GM12873 (cell line): ENCODE results near the gene EIF6.

Source experiments
- TF ChIP-seq, protein P1 (sequence below): IDR thresholded peaks from 2 replicates; pipeline ENCODE4 v1.5.1; 2012; ENCODE audit warnings: low read depth, mild to moderate bottlenecking, moderate library complexity, low read length, control low read depth; ENCODE audit not compliant: insufficient read depth; ENCODE audit errors: missing control alignments

Gene EIF6

DNA sequence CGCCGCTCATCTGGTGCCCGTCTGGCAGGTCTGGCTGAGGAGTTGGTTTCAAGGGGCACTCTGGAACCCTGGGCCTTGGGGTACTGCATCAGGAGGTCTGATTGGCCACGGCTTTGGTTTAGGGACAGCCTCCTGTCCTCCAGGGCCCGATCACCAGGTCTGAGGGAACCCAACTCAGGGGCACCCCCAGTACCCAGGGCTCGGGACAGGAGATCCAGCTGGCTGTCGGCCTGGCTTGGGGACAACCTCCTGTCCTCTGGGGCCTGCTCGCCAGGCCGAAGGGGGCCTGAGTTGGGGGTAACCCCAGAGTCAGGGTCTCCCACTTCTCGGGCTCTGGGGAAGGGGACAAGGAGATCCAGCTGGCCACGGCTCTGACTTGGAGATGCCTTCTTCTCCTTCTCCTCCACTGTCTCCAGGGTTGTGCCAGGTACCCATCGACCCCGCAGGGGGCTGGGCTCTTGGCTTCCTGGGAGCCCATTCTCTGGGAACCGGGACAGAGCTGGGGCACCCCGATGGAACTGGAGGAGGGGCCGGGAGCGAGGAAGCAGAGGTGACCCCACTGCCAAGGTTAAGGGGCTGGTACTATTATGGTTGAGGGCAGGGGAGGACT lies 2.4 kb upstream of the EIF6 start:
- TF ChIP-seq, protein P1, sequence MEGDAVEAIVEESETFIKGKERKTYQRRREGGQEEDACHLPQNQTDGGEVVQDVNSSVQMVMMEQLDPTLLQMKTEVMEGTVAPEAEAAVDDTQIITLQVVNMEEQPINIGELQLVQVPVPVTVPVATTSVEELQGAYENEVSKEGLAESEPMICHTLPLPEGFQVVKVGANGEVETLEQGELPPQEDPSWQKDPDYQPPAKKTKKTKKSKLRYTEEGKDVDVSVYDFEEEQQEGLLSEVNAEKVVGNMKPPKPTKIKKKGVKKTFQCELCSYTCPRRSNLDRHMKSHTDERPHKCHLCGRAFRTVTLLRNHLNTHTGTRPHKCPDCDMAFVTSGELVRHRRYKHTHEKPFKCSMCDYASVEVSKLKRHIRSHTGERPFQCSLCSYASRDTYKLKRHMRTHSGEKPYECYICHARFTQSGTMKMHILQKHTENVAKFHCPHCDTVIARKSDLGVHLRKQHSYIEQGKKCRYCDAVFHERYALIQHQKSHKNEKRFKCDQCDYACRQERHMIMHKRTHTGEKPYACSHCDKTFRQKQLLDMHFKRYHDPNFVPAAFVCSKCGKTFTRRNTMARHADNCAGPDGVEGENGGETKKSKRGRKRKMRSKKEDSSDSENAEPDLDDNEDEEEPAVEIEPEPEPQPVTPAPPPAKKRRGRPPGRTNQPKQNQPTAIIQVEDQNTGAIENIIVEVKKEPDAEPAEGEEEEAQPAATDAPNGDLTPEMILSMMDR: no peak

DNA sequence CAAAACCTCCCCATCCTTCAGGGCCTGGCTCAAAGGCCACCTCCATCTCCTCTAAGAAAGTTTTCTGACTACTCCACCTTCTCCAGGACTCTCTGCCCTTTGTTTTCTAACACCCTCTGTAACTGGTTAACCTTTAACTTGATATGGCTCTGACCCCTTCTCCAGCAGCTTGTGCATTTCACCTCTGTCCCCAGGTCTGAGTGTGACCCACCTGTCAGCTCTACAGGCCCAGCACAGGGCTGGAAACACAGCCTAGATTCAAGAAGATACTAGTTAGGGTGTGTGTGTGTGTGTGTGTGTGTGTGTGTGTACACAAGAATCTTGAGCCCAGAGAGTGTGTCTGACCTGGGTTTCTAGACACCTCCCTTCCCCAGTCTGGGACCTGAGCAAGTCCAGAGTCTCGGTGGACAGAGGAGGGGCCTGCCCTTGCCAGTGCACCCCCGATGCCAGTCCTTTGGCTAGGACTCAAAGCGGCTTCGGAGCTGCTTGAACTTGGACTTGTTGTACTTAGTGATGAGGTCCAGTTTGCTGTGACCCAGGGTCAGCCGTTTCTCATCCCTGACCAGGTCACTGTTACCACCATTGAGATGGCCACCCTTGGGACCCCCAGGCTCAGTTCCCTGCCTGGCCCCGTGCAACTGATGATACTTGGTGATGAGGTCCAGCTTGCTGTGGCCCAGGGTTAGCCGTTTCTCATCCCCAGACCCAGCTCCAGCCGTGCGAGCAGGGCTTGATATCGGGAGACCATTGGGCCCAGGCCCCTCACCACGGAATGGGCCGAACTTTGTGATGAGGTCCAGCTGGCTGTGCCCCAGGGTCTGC lies 1.7 kb upstream of the EIF6 start:
- TF ChIP-seq, protein P1: no peak

DNA sequence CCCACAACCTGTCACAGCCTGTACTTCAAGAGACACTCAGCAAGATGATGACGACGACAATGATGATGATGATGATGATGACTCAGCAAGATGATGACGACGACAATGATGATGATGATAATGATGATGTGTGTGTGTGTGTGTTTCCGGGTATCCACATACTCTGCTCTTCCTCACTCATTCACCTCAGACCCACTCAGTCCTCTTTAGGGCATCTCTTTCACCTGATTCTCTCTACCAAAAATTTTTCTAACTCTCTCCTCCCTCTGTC lies 1.2 kb upstream of the EIF6 start:
- TF ChIP-seq, protein P1: no peak

DNA sequence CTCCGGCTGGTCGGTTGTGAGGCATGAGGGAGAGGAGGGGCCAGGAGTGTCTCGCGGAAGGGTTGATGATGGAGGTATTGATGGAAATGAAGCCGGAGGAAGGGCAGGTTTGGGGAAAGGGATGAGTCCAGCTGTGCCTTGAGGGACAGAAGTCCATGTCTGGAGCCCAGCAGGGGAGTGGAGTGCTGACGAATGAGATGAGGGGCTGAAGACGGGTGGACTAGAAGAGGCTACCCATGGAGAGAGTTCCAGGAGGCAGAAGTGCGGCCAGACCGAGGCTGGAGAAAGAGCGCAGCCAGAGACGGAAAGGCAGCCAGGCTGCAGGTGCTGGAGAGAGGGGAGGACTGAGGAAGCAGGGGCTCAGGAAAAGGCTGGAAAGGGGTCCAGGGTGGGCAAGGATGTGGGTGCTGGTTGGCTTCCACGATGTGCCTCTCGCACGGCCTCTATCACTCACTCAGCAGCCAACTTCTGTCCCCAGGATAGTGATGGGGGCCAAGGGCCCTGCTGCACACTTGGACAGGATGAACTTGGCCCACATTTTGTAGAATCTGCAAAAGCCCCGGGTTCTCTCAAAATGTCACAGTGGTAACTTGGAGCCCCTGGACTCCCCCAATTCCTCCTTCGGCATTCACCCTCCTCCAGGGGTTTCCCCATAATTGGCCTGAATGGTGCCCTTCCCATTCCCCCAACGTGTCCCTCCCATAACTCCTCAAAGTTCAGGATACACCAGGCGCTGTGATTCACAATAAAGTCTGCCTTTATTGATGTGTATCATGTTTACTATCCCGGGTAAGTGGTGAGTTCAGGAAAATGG lies 627 bp upstream of the EIF6 start:
- TF ChIP-seq, protein P1: no peak

DNA sequence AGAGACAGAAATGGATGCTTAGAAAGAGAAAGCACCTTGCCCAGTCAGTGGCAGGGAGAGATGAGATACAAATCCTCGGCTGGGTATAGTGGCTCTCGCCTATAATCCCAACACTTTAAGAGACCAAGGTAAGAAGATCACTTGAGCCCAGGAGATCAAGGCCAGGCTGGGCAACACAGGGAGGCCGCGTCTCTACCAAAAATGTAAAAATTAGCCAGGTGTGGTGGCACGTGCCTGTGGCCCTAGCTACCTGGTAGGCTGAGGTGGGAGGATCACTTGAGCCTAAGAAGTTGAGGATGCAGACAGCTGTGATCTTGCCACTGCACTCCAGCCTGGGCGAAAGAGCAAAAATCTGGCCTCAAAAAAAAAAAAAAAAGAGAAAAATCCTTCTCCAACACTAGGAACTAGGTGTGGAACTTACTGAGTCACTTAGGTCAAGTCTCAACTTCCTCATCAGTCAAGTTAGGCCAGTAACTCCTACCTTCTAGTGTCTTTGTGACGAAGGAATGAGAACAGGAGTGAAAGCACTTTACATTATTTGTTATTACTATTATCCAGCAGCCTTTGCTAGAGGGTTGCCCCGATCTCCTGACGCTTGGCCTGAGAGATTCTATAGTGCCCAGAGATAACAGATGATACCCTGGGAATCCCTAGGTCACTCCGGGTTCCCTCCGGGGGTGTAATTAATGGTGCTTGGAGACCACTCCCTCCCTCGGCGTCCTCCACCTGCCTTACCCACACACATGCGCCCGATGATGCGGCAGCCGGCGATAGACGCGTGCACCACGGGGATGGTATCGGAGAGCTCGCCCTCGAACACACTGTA lies 918 bp downstream of the EIF6 start:
- TF ChIP-seq, protein P1: no peak

DNA sequence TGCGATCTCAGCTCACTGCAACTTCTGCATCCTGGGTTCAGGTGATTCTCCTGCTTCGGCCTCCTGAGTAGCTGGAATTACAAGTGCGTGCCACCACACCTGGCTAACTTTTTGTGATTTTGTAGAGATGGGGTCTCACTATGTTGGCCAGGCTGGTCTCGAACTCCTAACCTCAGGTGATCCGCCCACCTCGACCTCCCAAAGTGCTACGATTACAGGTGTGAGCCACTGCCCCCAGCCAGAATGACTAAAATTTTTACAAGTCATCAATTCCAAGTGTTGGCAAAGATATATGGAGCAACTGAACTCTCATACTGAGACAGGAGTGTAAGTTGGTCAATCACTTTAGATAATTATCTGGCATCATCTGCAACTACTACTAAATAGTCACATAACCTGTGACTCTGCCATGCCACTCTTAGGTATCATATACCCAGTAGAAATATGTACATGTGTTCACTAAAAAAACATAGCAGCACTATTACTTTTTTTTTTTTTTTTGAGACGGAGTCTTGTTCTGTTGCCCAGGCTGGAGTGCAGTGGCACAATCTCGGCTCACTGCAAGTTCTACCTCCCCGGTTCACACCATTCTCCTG lies 3.0 kb downstream of the EIF6 start:
- TF ChIP-seq, protein P1: no peak

DNA sequence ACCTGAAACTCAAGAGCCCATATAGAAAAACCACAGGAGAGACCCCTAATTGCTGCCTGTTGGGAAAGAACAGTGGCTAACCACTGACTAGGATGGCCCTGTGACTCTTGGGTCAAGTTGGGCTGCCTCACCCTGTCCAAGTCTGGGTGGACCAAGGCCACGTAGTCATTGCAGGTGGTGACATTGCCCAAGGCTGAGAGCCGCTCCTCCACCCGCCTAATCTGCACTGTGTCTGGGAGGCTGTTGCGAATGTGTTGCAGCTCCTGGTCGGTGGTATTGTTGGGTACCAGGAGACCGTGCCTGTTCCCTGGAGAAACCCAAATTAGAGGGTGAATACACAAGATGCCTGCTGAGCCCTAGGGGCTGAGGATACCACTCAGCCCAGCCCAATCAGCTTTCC lies 4.0 kb downstream of the EIF6 start:
- TF ChIP-seq, protein P1: no peak
